ENCODE measurements around the gene SNX6. TPM values are rescaled to one million over a fixed set of nuclear protein-coding genes. Genes with fewer than 3 reads are reported as not detected.

The SNX6 gene
- total RNA-seq, 2 donors from 2014 or later = 75.4 to 88.8 TPM

GRCh38 chr14:34619471-34619870, 10.5 kb downstream of the SNX6 start:
- no peaks in the 10 kb centered on the region for H3K27me3 Mint-ChIP-seq
- no peak overlapping the region for H3K27ac Mint-ChIP-seq
- H3K9me3 Mint-ChIP-seq = no peaks in the 10 kb centered on the region

GRCh38 chr14:34616360-34616759, 13.6 kb downstream of the SNX6 start:
- no peak overlapping the region for H3K27ac Mint-ChIP-seq

More at GRCh38 chr14:34619471-34619870, 10.5 kb downstream of the SNX6 start:
- no peak overlapping the region for H3K4me3 Mint-ChIP-seq
- H3K36me3 Mint-ChIP-seq (ENCODE audit: low read depth) = peaks cover 79% of the 10 kb centered on the region
- ATAC-seq (replicated peaks) = no peak
- peaks cover 20% of the 10 kb centered on the region for H3K4me1 Mint-ChIP-seq

GRCh38 chr14:34615507-34615906, 14.4 kb downstream of the SNX6 start:
- Mint-ChIP-seq H3K36me3 (ENCODE audit: low read depth) (peaks cover 70% of the 10 kb centered on the region), H3K4me1 (peaks cover 13% of the 10 kb centered on the region), H3K27ac (no peak overlapping the region), H3K9me3 (no peaks in the 10 kb centered on the region), H3K4me3 (no peak overlapping the region), H3K27me3 (no peaks in the 10 kb centered on the region)
- no peak for ATAC-seq (replicated peaks)

More at GRCh38 chr14:34616360-34616759, 13.6 kb downstream of the SNX6 start:
- Mint-ChIP-seq H3K4me1 (peaks cover 13% of the 10 kb centered on the region), H3K4me3 (no peak overlapping the region), H3K27me3 (no peaks in the 10 kb centered on the region), H3K9me3 (no peaks in the 10 kb centered on the region), H3K36me3 (ENCODE audit: low read depth) (peaks cover 74% of the 10 kb centered on the region)
- no peak for ATAC-seq (replicated peaks)

DNA sequence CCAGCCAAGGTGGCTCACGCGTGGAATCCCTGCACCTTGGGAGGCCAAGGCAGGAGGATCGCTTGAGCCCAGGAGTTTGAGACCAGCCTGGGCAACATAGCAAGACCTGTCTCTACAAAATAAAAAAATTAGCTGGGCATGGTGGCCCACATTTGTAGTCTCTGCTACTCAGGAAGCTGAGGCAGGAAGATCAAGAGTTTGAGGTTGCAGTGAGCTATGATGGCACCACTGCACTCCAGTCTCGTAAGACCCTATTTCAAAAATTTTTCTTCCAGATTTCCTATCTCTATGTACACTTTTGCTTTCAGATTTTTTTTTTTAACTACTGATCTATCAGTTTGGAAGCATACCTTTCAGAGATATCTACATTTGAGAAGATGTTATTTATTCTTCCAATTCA, 15.3 kb downstream of the SNX6 start:
- H3K4me1 Mint-ChIP-seq = peaks cover 6% of the 10 kb centered on the region
- H3K27me3 Mint-ChIP-seq = no peaks in the 10 kb centered on the region
- H3K36me3 Mint-ChIP-seq (ENCODE audit: low read depth) = peaks cover 70% of the 10 kb centered on the region
- H3K9me3 Mint-ChIP-seq = no peaks in the 10 kb centered on the region
- H3K4me3 Mint-ChIP-seq = no peak overlapping the region
- ATAC-seq (replicated peaks) = no peak
- peak overlapping the region; percentile 83 for H3K27ac Mint-ChIP-seq

GRCh38 chr14:34610101-34610500, 19.8 kb downstream of the SNX6 start:
- H3K27ac Mint-ChIP-seq = no peak overlapping the region
- ATAC-seq (replicated peaks) = no peak

DNA sequence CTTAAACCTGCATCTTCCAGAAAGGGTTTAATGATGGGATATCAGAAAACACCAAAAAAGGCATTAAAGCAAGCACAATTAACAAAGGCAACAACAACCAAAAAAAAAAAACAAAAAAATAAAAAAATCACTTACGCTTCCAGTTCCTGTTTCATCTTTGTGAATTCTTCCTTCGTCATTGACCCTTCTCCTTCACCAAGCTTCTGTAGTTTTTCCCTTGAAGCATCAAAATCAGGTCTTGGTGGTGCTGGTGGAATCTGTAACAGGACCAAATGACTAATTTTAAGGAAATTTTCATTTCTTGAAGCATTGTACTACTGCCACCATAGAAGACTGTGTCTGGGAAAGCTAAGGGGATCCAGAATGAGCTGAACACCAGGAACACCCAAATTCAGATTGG, 24.5 kb downstream of the SNX6 start:
- Mint-ChIP-seq H3K27me3 (no peaks in the 10 kb centered on the region), H3K4me1 (no peaks in the 10 kb centered on the region), H3K4me3 (no peak overlapping the region), H3K9me3 (no peaks in the 10 kb centered on the region), H3K27ac (no peak overlapping the region), H3K36me3 (ENCODE audit: low read depth) (peaks cover 97% of the 10 kb centered on the region)
- no peak for ATAC-seq (replicated peaks)

More at GRCh38 chr14:34610101-34610500, 19.8 kb downstream of the SNX6 start:
- no peak overlapping the region for H3K4me3 Mint-ChIP-seq
- peaks cover 4% of the 10 kb centered on the region for H3K4me1 Mint-ChIP-seq
- H3K9me3 Mint-ChIP-seq = no peaks in the 10 kb centered on the region
- H3K36me3 Mint-ChIP-seq (ENCODE audit: low read depth) = peaks cover 76% of the 10 kb centered on the region
- H3K27me3 Mint-ChIP-seq = no peaks in the 10 kb centered on the region

DNA sequence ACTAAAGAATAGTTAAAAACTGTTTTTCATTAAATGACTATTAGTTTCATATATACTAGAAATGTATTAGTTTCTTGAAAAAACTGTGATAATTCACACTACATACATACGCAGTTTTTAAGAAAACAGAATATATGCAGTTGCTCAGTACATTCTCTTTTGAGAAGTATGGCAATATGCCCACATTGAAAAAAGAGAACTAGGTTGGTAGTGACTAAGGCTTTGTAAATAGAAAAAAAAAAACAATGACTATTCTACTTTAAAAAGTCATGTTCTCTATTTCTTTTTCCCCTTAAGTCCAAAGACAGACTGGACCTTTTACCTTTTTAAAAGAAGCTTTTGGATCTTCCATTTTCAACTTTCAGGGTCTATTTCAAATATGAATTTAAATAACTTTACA, 25.0 kb downstream of the SNX6 start:
- H3K36me3 Mint-ChIP-seq (ENCODE audit: low read depth) = peaks cover 97% of the 10 kb centered on the region
- ATAC-seq (replicated peaks) = no peak
- H3K27ac Mint-ChIP-seq = no peak overlapping the region
- no peaks in the 10 kb centered on the region for H3K27me3 Mint-ChIP-seq
- no peaks in the 10 kb centered on the region for H3K9me3 Mint-ChIP-seq
- no peak overlapping the region for H3K4me3 Mint-ChIP-seq
- no peaks in the 10 kb centered on the region for H3K4me1 Mint-ChIP-seq

- H3K27ac Mint-ChIP-seq = no peak overlapping the region
- no peaks in the 10 kb centered on the region for H3K9me3 Mint-ChIP-seq
- peaks cover 96% of the 10 kb centered on the region for H3K36me3 Mint-ChIP-seq (ENCODE audit: low read depth)
- H3K4me1 Mint-ChIP-seq = no peaks in the 10 kb centered on the region
- H3K4me3 Mint-ChIP-seq = no peak overlapping the region
- ATAC-seq (replicated peaks) = no peak
- H3K27me3 Mint-ChIP-seq = no peaks in the 10 kb centered on the region
These were observed 33.1 kb downstream of the SNX6 start for GRCh38 chr14:34596891-34597290.

- Mint-ChIP-seq H3K4me3 (no peak overlapping the region), H3K36me3 (ENCODE audit: low read depth) (peaks cover 96% of the 10 kb centered on the region), H3K9me3 (no peaks in the 10 kb centered on the region), H3K27ac (no peak overlapping the region), H3K4me1 (no peaks in the 10 kb centered on the region), H3K27me3 (no peaks in the 10 kb centered on the region)
- no peak for ATAC-seq (replicated peaks)
These were observed 36.1 kb downstream of the SNX6 start for GRCh38 chr14:34593740-34594375.

DNA sequence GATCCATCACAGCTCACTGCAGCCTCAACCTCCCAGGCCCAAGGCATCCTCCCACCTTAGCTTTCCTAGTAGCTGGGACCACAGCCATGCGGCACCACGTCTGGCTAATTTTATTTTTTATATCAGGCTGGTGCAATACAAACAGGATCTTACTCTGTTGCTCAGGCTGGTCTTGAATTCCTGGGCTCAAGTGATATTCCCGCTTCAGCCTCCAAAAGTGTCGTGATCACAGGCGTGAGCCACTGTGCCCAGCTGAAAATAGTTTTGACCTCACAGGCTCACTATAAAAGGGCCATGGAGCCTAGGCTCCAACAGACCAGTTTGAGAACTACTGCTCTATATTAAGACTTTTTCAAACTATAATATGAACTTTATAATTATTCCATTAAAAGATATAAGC, 37.3 kb downstream of the SNX6 start:
- Mint-ChIP-seq H3K27ac (no peak overlapping the region), H3K36me3 (ENCODE audit: low read depth) (peaks cover 93% of the 10 kb centered on the region), H3K9me3 (no peaks in the 10 kb centered on the region), H3K4me3 (no peak overlapping the region), H3K27me3 (no peaks in the 10 kb centered on the region), H3K4me1 (no peaks in the 10 kb centered on the region)
- ATAC-seq (replicated peaks) = no peak

DNA sequence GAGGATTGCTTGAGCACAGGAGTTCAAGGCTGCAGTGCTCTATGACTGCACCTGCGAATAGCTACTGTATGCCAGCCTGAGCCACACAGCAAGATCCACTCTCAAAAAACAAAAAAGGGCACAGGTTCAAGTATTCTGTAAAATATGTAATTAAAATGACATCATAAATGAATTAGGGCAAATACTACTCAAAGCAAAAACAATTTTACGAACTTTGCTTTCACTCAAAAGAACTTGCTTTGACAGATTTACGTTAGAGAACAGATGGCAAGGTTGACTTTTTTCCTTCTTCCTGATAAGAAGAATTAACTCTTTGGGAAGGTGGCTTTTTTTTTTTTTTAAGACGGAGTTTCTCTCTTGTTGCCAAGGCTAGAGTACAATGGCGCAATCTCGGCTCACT, 46.4 kb downstream of the SNX6 start:
- Mint-ChIP-seq H3K27me3 (no peaks in the 10 kb centered on the region), H3K27ac (no peak overlapping the region), H3K9me3 (no peaks in the 10 kb centered on the region), H3K4me1 (no peaks in the 10 kb centered on the region), H3K4me3 (no peak overlapping the region), H3K36me3 (ENCODE audit: low read depth) (peaks cover 95% of the 10 kb centered on the region)
- no peak for ATAC-seq (replicated peaks)

DNA sequence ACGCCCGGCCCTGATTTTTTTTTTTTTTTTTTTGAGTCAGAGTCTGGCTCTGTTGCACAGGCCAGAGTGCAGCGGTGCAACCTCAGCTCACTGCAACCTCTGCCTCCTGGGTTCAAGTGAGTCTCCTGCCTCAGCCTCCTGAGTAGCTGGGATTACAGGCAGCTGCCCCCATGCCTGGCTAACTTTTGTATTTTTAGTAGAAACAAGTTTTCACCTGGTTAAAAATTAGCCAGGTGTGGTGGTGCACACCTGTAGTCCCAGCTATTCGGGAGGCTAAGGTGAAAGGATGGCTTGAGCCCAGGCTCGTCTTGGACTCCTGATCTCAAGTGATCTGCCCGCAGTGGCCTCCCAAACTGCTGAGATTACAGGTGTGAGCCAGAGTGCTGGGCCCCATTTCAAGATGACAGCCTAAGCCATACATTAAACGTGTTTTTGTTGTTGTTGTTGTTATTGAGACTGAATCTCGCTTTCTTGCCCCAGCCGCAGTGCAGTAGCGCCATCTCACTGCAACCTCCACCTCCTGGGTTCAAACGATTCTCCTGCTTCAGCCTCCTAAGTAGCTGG, 47.7 kb downstream of the SNX6 start:
- peaks cover 98% of the 10 kb centered on the region for H3K36me3 Mint-ChIP-seq (ENCODE audit: low read depth)
- H3K27ac Mint-ChIP-seq = no peak overlapping the region
- no peak overlapping the region for H3K4me3 Mint-ChIP-seq
- no peaks in the 10 kb centered on the region for H3K4me1 Mint-ChIP-seq
- no peaks in the 10 kb centered on the region for H3K9me3 Mint-ChIP-seq
- H3K27me3 Mint-ChIP-seq = no peaks in the 10 kb centered on the region
- ATAC-seq (replicated peaks) = no peak

- H3K27me3 Mint-ChIP-seq = no peaks in the 10 kb centered on the region
- H3K9me3 Mint-ChIP-seq = no peaks in the 10 kb centered on the region
- no peak overlapping the region for H3K4me3 Mint-ChIP-seq
- H3K27ac Mint-ChIP-seq = no peak overlapping the region
- no peak for ATAC-seq (replicated peaks)
- no peaks in the 10 kb centered on the region for H3K4me1 Mint-ChIP-seq
- peaks cover 97% of the 10 kb centered on the region for H3K36me3 Mint-ChIP-seq (ENCODE audit: low read depth)
These were observed 49.6 kb downstream of the SNX6 start for GRCh38 chr14:34580381-34580780.

DNA sequence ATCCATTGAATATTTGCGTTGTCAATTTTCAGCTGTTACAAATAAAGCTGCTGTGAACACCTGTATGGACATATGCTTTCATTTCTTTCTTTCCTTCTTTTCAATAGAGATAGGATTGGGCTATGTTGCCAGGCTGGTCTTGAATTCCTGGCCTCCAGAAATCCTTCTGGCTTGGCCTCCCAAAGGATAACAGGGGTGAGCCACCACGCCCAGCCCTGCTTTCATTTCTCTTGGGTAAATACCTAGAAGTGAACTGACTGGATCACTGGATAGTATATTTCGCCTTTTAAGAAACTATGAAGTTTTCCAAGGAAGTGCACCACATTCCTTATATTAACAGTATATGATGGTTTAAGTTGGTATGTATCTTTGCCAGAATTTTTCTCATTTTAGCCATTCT, 58.2 kb downstream of the SNX6 start:
- Mint-ChIP-seq H3K9me3 (no peaks in the 10 kb centered on the region), H3K36me3 (ENCODE audit: low read depth) (peaks cover 89% of the 10 kb centered on the region), H3K27ac (no peak overlapping the region), H3K4me1 (no peaks in the 10 kb centered on the region), H3K4me3 (no peak overlapping the region), H3K27me3 (no peaks in the 10 kb centered on the region)
- ATAC-seq (replicated peaks) = no peak

DNA sequence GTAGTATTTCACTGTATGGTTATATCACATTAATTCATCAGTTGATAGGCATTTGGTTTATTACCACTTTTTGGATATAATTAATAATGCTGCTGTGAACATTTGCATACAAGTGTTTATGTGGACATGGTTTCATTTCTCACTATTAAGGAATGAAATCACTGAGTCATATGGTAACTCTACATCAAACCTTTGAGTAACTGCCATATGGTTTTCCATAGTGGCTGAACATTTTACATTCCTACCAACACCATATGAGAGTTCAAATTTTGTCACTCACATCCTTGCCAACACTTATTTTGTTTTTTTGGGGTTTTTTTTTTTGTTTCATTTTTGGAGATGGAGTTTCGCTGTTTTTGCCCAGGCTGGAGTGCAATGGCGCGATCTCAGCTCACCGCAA, 60.2 kb downstream of the SNX6 start:
- Mint-ChIP-seq H3K27me3 (no peaks in the 10 kb centered on the region), H3K4me1 (no peaks in the 10 kb centered on the region), H3K36me3 (ENCODE audit: low read depth) (peaks cover 86% of the 10 kb centered on the region), H3K9me3 (no peaks in the 10 kb centered on the region), H3K27ac (peak overlapping the region; percentile 65), H3K4me3 (no peak overlapping the region)
- peak; percentile 69 for ATAC-seq (replicated peaks)

Data from activated T-helper 17 cell treated with anti-CD3 and anti-CD28 coated beads, Interleukin-2, amount 50 U/mL, for 72 hours (primary cell).